CD4-positive, alpha-beta T cell treated with Interleukin-2 at 100 ng/mL for 4 hours (primary cell): ENCODE results near the gene XYLT1.
A peak's percentile ranks its signal among the peaks of the same experiment; 100 is the strongest.
"Not testable (repeated sequence)": the region's sequence is repeated elsewhere in the genome, so short reads cannot be mapped to it uniquely, and the experiment has no call there.

Experiments
- DNase-seq: peaks from one replicate; pipeline ENCODE4 v3.0.0-alpha.2; 2020; ENCODE audit warnings: low spot score

XYLT1 gene

DNA sequence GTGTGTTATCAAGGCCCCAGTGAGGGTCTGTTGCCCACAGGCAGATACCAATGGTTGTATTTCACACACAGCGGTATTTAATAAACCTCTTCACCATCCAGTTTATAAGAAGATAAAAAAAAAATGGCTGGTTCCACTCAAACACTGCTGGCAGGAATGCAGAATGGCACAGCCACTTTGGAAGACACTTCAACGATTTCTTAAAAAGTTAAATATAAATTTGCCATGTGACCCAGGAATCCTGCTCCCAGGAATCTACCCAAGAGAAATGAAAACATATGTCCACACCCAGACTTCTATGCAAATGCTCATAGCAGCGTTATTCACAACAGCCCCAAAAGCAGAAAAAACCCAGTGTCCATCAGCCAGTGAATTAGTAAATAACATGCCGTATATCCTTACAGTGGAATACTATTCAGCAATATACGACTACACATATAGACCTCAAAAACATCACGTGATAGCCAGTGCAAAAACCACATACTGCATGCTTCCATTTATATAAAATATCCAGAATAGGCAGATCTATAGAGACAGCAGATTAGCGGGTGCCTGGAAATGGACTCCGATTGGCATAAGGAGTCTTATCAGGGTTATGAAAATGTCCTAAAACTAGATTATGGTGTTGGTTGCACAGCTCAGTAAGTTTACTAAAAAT, 38.7 kb downstream of the XYLT1 start:
- DNase-seq, result no peak

DNA sequence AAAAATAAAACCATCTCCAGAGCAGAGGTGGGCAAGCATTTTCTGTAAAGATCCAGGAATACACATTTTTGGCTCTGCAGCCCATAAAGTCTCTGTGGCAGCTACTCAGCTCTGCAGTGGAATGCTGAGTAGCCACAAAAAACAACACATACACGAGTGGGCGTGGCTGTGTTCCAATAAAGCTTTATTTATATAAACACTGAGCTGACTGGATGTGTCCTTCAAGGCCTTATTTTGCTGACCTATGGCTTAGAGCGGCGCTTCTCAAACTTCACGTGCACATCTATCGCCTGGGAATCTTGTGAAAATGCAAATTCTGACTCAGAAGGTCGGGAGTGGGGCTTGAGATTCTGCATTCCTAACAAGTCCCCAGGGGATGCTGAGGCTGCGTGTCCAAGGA, 39.7 kb downstream of the XYLT1 start:
- no peak for DNase-seq

DNA sequence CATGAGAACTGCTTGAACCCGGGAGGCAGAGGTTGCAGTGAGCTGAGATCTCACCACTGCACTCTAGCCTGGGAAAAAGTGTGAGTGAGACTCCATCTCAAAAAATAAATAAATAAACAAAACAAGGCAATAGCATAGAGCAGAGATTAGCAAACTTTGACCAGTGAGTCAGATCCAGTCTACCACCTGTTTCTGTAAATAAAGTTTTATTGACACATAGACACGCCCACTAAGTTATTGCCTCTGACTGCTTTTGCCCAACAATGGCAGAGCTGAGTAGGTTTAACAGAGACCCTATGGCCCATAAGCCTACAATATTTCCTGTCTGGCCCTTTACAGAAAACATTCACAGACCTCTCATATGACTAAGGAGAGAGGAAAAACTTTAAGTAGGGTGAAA, 44.3 kb downstream of the XYLT1 start:
- DNase-seq, result no peak

DNA sequence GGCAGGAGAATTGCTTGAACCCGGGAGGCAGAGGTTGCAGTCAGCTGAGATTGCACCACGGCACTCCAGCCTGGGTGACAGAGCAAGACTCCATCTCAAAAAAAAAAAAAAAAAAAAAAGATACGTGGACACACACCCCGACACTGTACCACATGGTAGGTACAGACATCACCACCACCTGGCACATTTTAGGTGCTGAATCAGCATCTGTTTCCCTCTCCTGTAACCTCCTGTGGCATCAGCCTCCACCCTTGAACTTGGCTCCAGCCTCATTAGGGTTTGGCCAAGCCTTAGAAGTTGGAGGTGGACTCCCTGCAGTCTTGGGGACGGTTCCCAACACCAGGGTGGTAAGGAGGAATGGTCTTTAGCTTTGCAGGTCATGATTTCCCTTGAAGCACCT, 46.0 kb downstream of the XYLT1 start:
- DNase-seq, result no peak

DNA sequence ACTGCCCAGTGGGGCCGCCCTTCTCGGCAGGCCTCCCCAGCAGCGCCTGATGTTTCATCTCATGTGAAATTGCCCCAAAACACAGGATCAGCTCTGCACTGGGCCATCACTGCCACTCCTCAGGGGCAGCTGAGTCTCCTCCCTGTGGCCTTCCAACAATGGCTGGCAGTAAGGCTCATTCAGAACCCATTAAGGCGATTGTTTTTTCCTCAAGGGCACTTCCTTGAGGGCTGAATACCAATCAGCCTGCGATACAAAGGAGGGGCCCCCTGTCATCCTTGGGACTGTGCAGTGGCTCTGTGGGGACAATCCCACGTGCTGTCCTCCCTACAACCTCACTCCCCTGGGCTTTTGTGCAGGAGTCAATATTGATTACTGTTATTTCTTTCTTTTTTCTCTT, 47.5 kb downstream of the XYLT1 start:
- no peak for DNase-seq

DNA sequence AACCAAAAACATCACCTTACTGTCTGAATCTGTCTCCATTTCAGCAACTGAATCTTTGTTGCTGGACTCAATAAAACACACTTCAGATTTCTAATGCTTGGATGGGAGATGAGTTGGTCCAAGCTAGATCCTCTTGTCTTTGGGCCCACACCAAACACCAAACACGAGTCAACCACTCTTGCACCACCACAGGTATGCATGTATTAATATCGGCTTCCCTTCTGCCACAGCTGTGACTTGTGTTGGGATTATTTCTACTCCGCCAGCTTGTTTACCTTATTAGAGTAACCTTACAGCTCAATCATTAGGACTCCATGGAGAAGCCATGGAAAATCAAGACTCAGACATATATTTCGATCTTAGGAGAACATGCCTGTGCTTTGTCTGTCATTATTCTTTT, 49.9 kb downstream of the XYLT1 start:
- DNase-seq, result no peak

DNA sequence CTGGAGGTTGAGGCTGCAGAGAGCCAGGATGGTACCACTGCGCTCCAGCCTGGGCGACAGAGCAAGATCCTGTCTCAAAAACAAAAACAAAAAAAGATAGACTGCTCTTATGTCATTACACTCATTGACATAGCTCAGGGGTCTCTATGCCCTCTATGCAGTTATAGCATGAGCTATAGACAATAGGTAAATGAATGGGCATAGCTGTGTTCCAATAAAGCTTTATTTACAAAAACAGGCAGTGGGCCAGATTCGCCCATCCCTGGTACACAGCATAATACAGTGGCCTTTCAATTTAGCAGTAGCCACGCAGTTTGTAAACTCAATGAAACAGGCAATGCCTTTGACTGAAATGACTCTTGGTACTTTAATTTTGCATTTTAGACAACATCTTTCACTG, 51.5 kb downstream of the XYLT1 start:
- no peak for DNase-seq

DNA sequence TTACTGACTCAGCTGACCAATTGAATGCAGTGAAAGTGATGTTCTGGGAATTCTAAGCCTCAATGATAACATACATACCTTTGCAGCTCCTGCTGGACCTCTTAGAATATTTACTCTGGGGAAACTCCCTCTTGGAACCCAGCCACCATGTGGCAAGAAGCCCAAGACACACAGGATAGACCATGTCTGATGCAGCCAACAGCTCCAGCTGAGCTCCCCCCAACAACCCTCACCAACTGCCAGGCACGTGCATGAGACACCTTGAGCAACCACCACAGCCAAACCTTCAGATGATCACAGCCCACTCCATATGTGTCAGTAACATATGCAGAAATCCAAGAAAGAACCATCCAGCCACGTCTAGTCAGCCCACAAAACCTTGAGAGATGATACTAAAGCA, 53.0 kb downstream of the XYLT1 start:
- no peak for DNase-seq

DNA sequence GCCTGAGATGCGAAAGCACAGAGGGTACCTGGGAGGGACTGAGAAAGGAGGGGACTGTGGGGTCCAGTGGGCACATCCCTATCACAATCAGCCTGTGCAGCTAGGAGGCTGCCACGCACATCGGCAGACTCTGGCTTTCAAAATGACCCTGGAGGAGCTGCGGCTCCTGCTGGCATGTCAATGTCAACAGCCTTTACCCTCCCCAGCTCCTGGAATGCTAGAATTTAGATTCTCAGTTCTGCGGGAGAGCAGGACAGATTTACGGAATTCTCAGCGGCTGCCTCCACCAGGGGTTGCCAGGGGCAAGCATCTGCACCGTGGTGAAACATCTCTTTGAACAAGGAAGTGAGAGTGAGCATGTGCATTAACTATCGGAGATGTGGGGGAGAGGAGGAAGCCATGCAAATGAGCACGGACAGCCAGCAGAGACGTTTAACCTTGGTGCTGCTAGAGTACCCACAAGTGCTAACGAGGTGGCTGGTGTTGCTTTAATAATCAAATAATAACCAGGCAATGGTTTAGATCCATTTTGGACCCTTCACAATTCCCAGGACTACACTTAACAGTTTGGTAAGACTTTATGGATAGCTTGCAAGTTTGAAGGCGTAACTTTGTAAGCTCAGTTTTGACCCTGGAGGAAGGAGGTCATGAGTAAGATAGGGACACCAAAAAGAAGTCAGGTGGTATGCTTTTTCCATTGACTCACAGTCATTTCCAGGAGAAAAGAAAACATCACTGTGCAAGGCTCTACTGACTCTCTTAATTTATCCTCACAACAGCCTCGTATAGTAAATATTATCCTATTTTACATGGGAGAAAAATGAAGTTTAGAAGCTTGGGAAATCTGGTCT, 54.1 kb downstream of the XYLT1 start:
- DNase-seq, result peak; percentile 65

DNA sequence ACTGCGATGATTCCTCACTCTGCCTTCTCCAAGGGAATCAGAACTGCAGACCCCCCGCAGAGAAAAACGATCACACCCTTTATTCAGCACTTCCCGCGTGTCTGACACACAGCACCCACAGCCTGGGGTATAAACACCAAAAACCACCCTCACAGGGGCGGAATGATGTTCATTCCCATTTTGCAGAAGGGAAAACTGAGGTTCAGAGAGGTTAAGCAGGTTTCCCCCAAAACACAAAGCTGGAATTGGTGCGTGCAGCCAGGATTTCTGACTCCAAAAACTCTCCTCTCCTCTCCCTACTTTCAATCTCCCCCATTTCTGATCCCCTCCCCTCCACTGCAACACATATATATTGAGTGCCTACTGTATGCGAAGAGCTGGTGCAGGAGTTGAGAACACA, 55.8 kb downstream of the XYLT1 start:
- DNase-seq, result no peak

DNA sequence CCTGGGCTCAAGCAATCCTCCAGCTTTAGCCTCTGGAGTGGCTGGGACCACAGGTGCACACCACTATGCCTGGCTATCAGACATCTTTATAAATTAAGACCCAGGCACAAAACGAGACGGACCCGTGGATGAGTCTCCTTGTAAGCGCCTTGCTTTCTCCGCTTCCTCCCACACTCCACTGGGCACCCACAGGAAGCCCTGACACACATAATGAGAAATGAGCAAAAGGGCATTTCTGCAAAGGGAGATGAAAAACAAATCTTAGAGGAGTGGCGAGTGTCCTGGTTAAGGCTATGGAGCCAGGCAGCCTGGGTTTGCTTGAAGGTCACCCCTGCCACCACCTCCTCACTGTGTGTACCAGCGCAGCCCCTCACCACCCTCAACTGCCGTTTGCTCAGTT, 56.3 kb downstream of the XYLT1 start:
- peak; percentile 18 for DNase-seq

DNA sequence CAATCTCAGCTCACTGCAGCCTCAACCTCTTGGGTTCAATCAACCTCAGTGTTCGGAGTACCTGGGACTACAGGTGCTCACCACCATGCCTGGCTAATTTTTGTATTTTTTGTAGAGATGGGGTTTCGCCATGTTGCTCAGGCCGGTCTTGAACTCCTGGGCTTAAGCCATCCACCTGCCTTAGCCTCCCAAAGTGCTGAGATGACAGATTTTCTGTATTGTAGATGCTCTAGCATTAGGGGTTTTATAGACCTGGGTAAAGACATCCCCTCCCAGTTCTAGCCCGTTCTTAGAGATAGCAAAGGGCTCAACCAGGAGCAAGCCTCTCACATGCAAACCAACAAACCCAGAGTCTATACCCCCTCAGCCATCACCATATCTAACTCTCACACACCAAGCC, 57.3 kb downstream of the XYLT1 start:
- DNase-seq, result no peak

DNA sequence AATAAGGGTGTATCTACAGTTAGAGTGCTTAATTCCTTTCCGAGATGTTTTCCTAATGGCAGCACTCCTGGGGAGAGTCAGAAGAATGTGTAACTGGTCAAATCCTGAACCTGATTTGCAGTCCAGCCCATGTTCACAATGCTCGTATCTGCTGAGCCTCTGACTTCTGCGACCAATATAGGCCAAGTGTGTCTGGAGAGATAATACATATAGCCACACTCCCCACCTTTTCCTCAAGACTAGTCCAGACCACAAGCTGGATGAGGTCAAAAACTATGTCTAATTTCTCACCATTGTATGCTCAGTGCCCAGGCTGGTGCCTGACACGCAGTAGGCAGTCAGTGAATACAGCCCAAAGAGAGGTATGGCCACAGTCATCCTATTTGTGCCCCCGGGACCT, 58.0 kb downstream of the XYLT1 start:
- DNase-seq, result no peak

DNA sequence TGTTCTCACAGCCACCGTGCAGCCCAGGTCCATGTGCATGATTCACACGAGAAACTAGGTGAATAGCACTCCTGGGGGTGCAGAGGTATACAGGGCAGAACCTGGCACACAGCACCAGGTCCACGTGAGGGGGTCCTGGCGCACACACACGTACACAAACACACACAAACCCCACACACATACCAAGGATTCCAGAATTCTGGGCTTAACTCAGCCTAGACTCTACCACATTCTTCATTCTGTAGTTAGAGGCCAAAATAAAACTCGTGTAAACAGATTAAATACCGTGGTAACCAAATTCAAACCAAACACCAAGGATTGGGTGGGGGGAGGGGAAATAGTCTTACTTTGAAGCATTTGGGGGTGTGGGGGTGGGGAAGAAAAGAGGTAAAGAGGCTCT, 58.5 kb downstream of the XYLT1 start:
- DNase-seq, result no peak

DNA sequence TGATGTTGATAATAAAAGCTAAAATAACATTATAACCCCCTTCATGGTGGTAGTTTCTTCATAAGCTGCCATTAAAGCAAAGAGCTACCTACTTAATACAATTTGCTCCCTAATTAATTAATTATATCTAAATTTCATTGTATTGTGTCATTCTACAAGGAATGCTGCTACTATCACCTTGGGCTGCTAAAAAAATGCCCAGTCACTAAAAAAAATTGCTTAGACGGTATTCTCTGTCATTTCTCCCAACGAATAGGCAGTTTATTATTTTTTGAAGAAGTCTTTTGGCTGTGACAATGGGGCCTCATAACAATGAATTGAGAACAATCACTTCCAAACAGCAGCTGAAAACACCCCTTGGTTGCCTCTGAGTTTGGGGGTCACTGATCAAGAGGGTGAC, 59.5 kb downstream of the XYLT1 start:
- no peak for DNase-seq

DNA sequence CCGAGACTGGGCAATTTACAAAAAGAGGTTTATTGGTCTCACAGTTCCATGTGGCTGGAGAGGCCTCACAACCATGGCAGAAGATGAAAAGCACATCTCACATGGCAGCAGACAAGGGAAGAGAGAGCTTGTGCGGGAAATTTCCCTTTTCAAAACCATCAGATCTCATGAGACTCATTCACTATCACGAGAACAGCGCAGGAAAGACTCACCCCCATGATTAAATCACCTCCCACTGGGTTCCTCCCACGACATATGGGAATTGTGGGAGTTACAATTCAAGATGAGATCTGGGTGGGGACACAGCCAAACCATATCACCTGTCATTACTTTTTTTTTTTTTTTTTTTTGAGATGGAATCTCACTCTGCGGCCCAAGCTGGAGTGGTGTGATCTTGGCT, 60.4 kb downstream of the XYLT1 start:
- not testable (repeated sequence) for DNase-seq

DNA sequence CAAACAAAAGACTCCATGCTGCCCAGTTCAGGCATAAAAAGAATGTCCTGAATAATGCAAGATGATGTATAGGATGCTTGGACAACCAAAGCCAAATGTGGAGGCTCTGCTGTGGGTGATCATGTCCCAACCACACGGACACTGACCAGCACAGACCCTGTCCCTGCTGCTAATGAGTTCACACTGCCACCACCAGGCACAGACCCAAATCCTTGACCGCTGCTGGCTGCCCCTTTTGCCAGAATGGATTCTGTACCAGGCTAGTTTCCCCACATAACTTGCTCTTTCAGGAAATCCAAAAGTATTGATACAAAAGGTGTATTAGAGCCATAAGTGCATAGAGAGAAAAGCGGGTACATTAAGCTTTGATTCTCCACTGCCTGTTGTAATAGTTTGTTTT, 60.9 kb downstream of the XYLT1 start:
- DNase-seq, result no peak

DNA sequence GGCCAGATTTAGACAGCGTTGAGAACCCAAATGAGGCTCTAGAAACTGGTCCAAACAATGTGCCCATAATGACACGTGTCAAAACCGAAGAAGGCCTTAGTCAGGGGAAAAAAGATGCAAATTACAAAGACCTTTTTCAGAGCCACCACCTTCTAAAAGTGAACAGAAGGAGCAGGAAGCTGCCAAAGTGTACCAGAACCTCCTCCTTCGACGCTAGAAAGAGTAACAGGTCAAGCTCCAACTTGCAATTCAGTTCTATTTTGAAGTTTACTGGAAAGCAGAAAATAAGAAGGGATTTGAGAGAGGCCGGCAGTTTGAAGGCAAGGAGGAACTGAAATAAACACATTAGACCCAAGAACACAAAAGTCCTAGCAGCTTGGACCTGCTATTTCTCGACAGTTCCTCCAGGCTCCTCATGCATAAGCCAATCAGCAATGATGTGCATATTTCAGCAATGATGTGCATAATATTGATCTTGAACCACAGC, 61.8 kb downstream of the XYLT1 start:
- DNase-seq, result no peak

DNA sequence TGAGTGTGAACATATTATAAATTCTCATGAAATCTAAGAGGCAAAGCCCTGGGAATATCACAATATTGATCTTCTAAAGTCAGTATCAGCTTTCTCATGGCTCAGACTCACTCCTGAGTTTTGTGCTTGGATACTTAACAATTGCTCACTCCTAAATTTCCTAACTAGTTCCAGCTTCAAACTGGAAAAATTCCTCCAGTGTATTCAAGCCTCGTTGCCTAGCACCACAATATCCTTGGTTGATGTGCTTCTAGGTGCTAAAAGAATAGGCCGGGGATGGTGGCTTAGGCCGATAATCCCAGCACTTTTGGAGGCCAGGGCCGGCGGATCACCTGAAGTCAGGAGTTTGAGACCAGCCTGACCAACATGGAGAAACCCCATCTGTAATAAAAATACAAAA, 62.5 kb downstream of the XYLT1 start:
- no peak for DNase-seq

DNA sequence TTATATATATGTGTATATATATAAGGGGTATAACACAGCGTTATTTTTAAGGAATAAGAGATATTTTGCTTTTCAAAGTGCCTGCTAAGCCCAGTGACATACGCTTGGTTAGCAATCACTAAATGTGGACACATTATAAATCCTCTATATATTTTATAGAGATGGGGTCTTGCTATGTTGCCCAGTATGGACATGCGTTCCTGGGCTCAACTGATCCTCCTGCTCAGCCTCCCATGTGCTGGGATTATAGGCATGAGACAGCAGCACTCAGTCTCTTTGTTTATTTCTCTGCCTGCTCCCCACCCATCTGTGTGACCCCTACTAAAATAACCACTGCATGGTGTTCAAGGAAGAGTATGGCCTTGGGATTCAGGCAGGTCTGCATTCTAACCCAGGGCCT, 63.4 kb downstream of the XYLT1 start:
- DNase-seq, result no peak

DNA sequence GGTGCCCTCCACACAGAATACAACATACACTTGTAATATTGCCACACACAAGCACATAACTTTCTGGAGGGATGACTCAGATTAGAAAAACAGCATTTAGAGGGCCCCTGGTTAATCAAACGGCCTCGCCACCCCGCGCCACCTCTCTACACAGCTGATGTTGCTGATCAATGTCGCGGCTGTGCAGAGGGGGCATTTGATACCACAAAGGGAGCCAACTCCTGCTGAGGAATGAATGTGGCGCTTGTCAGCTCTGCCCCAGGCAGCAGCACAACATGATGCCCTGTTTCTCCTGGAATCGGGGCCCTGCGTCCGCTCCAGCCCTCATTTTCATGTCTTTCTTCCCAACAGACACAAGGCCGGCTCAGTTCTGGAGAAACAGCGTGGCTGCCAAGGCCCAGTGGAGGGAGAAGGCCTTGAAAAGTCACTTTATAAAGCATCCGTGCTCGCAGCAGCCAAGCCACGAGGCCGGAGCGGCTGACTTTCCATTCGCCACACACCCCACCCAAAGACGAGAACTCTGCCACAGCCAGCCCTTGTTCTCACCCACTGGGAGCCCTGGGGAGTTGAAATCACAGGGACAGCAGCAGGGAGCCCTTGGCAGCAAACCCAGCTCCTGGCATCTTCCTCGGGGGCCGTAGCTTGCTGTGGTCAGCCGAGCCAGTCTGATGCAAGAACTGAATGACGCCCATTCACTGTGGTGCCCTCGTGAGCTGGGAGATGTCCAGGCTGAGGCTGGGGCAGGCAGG, 65.6 kb downstream of the XYLT1 start:
- no peak for DNase-seq

DNA sequence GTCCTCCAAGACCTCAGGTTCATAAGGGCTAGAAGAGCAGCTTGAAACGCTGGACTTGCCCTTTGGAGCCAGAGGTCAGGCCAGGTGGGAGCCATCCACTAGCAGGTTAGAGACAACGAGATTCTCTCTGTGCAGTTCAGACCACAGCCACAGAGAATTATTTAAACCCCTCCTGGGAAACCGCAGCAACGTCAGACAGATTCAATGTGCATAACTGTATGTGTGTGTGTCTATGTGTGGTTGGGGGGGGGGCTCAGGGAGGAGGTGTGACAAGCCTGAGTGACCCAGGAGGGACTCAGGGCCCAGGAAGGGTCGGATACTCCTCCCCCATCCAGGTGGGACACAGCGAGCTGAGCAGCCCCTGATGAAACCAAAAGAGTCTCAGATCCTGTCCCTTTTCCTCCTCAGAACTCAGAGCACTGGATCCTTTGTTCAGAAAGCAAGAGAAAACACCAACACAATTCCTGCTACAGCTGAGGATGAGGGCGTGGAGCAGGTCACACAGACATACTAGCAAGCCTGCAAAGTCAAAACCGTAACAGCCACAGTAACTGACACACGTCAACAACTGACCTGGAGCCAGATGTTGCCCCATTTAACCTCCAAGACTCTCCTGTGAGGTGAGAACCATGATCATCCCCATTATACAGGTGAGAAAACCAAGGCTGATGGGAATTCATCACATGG, 66.8 kb downstream of the XYLT1 start:
- no peak for DNase-seq
